Activated naive CD8-positive, alpha-beta T cell treated with anti-CD3 and anti-CD28 coated beads, Interleukin-2, amount 10 ng/mL, durations not matched to agents 7 days and 5 days (primary cell): ENCODE results near the gene TMIGD3. TPM values are rescaled to one million over a fixed set of nuclear protein-coding genes. Genes with fewer than 3 reads are reported as not detected.
A peak's percentile ranks its signal among the peaks of the same experiment; 100 is the strongest.
"Not testable (repeated sequence)": the region's sequence is repeated elsewhere in the genome, so short reads cannot be mapped to it uniquely, and the experiment has no call there.

ENCODE experiments used
- ATAC-seq: fragments of 150-1000 bp; cut with Tn5 transposase; one replicate; pipeline ENCODE4 v1.10.0; 2021; ENCODE audit warnings: low read depth, moderate library complexity
- POLR2A ChIA-PET: fragments of 350-600 bp; sonication (Branson Sonifier 250); formaldehyde crosslinking; loops from one replicate; lab custom pipeline; 2021; ENCODE audit warnings: antibody characterized with exemption; lab: Charles Lee
- DNase-seq: peaks from one replicate; pipeline ENCODE4 v3.0.0; 2021
- H3K27ac Mint-ChIP-seq: one replicate; pipeline ENCODE4 v1.8.0; 2022; ENCODE audit warnings: mild to moderate bottlenecking, mixed read lengths
- H3K27me3 Mint-ChIP-seq: one replicate; pipeline ENCODE4 v1.8.0; 2022; ENCODE audit warnings: mild to moderate bottlenecking, moderate library complexity, mixed read lengths
- H3K36me3 Mint-ChIP-seq: one replicate; pipeline ENCODE4 v1.8.0; 2021; ENCODE audit warnings: mild to moderate bottlenecking, mixed read lengths
- H3K4me1 Mint-ChIP-seq: one replicate; pipeline ENCODE4 v1.8.0; 2021; ENCODE audit warnings: mixed read lengths
- H3K4me3 Mint-ChIP-seq: one replicate; pipeline ENCODE4 v1.8.0; 2022; ENCODE audit warnings: mild to moderate bottlenecking, moderate library complexity, mixed read lengths
- H3K9me3 Mint-ChIP-seq: one replicate; pipeline ENCODE4 v1.8.0; 2021; ENCODE audit warnings: mixed read lengths
- total RNA-seq, 2 experiments: library from RNA; stranded (reverse); gene quantifications; one replicate each; pipeline ENCODE4 v1.2.3, GENCODE V29; 2021

Gene TMIGD3
- total RNA-seq = under 1 TPM in 1 of 2 experiments, not detected in 1; 0.42 TPM

DNA sequence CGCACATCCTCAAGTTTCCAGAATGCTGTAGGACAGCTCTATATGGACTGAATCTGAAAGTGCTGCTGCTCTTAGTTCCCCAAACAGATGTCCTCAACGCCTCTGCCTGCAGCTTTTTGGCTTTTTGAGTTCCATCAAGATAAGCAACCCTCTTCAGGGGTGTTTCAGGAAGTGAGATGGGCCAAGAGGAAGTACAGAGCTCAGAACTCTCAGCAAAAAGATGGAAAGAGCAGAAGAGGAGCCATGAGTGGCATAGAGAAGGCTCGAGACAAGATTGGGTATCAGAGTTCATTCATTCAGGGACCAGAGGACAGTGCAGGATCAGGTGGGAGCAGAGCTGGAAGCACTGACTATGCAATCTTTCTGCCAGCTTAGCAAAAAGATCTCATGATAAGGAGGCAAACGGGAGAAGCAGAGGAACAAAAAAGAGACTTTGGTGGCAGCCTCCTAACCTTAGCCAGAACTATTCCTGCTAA is at the start of gene TMIGD3, which contains the start of gene ADORA3:
Gene TMIGD3, minus strand, starts transcription at position 49 of the 476 bp plus-strand sequence. CDS start 279 bp downstream, outside the sequence.
Gene ADORA3, minus strand, starts transcription at position 49 of the 476 bp plus-strand sequence. CDS start 279 bp downstream, outside the sequence.
- Mint-ChIP-seq H3K4me3 (peak within 1 kb of the TSS; percentile 6), H3K27me3 (no peaks in the 10 kb centered on the region), H3K4me1 (peaks cover 47% of the 10 kb centered on the region), H3K36me3 (peaks cover 3% of the 10 kb centered on the region), H3K9me3 (peaks cover 6% of the 10 kb centered on the region), H3K27ac (peak within 1 kb of the TSS; percentile 78)
- ATAC-seq (no peak), DNase-seq (no peak)
- POLR2A ChIA-PET = interaction anchor here (0.9 to 1.7 kb wide), 4 partner anchors 8 to 161 kb away, joined by 3 read pairs; no protein-coding TSS in a partner anchor

DNA sequence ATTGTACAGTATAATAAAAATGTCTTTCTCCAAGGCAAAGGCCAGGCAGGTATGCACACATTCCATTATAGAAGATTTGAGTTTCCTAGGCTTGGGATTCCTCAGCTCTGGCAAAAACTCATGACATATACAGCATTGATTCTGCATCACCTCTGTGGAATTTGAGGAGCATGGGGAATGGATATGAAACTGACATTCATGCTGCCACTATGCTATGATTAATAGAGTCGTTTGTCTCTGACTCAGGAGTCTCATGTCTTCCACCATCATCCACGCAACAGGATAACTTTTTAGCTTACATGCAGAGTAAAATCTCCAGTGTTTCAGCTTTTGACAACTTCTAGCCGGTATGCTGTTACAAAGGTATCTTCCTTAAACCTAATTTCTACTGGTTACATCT is 49.8 kb upstream of the TMIGD3 start:
- Mint-ChIP-seq H3K36me3 (peaks cover 3% of the 10 kb centered on the region), H3K4me1 (peaks cover 3% of the 10 kb centered on the region), H3K27me3 (peaks cover 12% of the 10 kb centered on the region), H3K4me3 (no peak overlapping the region), H3K9me3 (no peaks in the 10 kb centered on the region), H3K27ac (no peak overlapping the region)
- DNase-seq (no peak), ATAC-seq (no peak)
- POLR2A ChIA-PET = interaction anchor here (1.1 kb wide), 1 partner anchor 19 kb away, joined by 3 read pairs; no protein-coding TSS in a partner anchor

DNA sequence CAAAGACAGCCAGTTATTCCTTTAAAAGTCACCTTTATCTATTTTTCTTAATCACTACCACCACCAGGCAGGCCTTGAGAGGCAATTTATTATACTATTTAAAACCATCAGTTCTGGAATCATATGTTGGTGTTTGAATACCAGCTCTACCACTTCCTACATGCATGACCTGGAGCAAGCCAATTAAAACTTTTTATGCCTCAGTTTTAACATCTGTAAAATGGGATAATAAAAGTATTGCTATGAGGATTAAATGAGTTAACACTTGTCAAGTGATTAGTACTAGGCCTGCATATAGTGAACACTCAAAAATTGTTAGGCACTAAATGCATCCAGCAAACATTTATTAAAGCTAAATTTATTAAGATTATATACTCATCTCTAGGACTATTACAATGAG is 49.2 kb upstream of the TMIGD3 start:
- ATAC-seq (no peak), DNase-seq (no peak)
- Mint-ChIP-seq H3K4me1 (peaks cover 3% of the 10 kb centered on the region), H3K4me3 (no peak overlapping the region), H3K9me3 (no peaks in the 10 kb centered on the region), H3K27me3 (peaks cover 12% of the 10 kb centered on the region), H3K27ac (no peak overlapping the region), H3K36me3 (peaks cover 3% of the 10 kb centered on the region)
- POLR2A ChIA-PET = interaction anchor here (1.1 kb wide), 1 partner anchor 20 kb away, joined by 3 read pairs; no protein-coding TSS in a partner anchor

DNA sequence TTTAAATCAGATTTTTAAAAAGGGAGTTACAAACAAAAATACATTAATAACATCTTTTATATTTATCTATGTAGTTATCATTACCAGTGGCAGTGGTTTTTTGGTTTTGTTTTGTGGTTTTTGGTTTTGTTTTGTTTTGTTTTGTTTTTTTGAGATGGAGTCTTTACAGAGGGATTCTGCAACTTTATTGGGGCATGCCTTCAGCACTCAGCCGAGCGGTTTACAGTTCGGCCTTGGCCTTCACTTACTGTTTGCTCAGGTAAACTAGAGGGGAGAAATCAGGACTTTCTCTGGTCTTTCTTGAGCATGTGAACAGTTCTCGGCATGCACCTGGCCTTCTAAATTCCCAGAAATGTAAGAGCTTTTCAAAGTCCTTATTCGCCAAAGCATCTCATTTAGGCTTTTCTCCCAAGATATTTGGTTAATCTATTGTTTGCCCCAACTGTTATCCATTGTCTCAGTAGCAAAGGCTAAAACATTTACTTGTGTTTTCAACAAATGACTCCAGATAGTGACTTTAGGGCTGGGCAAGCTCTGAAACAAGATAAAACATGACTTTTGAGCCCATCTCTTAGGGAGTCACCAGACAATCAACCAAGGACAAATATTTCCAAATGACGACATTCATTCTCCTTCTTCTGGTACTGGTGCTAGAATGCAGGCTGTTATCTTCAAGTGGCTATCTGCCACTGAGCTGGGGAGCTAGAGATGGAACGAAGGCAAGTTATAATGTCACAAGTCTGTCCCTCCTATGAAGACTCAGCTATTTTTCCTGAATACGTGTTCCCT is 48.4 kb upstream of the TMIGD3 start:
- H3K27ac Mint-ChIP-seq = no peak overlapping the region
- H3K4me1 Mint-ChIP-seq = peaks cover 3% of the 10 kb centered on the region
- peaks cover 3% of the 10 kb centered on the region for H3K36me3 Mint-ChIP-seq
- no peaks in the 10 kb centered on the region for H3K9me3 Mint-ChIP-seq
- ATAC-seq = no peak
- peaks cover 12% of the 10 kb centered on the region for H3K27me3 Mint-ChIP-seq
- no peak overlapping the region for H3K4me3 Mint-ChIP-seq
- DNase-seq = no peak
- POLR2A ChIA-PET = interaction anchor here (1.1 to 1.2 kb wide), 2 partner anchors 20 to 41 kb away, joined by 3 read pairs; no protein-coding TSS in a partner anchor

DNA sequence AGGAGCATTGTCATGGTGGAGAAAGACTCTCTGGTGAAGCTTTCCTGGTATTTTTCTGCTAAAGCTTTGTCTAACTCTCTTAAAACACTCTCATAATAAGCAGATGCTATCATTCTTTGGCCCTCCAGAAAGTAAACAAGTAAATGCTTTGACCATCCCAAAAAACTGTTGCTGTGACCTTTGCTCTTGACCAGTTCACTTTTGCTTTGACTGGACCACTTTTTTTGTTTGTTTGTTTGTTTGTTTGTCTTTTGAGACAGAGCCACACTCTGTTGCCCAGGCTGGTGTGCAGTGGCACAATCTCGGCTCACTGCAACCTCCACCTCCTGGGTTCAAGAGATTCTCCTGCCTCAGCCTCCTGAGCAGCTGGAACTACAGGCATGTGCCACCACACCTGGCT is 44.4 kb upstream of the TMIGD3 start:
- H3K36me3 Mint-ChIP-seq, DNase-seq, POLR2A ChIA-PET, H3K4me3 Mint-ChIP-seq, H3K4me1 Mint-ChIP-seq, H3K27ac Mint-ChIP-seq, H3K9me3 Mint-ChIP-seq, ATAC-seq: not testable (repeated sequence)
- H3K27me3 Mint-ChIP-seq = peaks cover 10% of the 10 kb centered on the region

DNA sequence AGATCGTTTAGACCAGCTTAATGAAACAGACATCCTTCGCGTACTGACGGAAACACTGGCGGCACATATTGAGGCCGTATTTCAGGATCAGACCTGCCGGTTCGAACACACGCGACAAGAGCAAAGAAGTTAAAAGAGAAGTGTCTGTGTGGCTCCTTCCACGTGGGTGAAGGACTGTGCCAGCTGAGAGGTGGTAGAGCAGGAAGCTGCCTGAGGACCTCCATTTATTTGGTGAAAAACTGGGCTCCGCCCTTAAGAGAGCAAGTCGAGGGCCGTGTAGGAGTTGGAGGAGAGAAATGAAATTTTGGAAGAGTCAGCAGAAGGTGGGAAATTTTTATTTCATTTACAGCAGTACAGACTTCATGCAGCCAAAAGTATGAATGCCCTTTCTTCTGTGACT is 38.8 kb upstream of the TMIGD3 start:
- no peak for ATAC-seq
- H3K27me3 Mint-ChIP-seq = peaks cover 6% of the 10 kb centered on the region
- POLR2A ChIA-PET = no interaction called here
- H3K36me3 Mint-ChIP-seq = peaks cover 7% of the 10 kb centered on the region
- peaks cover 6% of the 10 kb centered on the region for H3K9me3 Mint-ChIP-seq
- no peak overlapping the region for H3K4me3 Mint-ChIP-seq
- no peak overlapping the region for H3K27ac Mint-ChIP-seq
- no peak for DNase-seq
- H3K4me1 Mint-ChIP-seq = peaks cover 5% of the 10 kb centered on the region

DNA sequence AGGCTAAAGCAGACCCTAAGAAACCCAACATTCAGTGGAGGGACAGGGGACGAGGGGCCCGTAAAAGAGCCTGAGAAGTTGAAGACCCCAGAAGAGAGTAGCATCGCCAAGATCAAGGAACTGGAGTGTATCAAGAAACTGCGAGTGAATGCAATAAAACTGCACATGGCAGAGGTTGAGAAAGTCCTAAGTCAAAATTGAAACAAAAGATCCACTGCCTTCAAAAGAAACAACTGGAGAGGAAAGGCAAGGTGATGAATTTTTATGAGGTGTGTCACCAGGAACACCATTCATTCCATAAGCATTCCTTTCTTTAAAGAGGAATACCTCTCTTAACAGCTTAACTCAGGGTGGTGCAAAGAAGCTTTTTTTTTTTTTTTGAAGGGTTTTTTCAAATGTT is 38.3 kb upstream of the TMIGD3 start:
- H3K36me3 Mint-ChIP-seq = peaks cover 7% of the 10 kb centered on the region
- DNase-seq = no peak
- peaks cover 5% of the 10 kb centered on the region for H3K4me1 Mint-ChIP-seq
- no peak overlapping the region for H3K4me3 Mint-ChIP-seq
- H3K27me3 Mint-ChIP-seq = peaks cover 6% of the 10 kb centered on the region
- H3K9me3 Mint-ChIP-seq = peaks cover 6% of the 10 kb centered on the region
- POLR2A ChIA-PET = no interaction called here
- H3K27ac Mint-ChIP-seq = no peak overlapping the region
- no peak for ATAC-seq

DNA sequence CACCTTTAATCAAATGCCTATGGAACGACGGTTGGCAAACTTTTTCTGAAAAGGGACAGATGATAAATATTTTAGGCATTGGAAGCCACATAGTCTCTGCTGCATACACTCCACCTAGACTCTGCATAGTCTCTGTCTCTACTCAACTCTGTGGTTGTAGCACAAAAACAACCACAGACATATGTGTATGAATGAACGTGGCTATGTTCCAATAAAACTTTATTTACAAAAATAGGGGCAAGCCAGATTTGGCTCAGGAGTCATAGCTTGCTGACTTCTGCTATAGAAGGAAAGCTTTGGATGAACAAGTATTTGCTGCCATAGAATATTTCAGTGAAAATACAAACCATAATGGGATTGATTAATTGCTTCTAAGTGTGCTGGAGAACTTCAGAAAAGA is 37.5 kb upstream of the TMIGD3 start:
- ATAC-seq (no peak), DNase-seq (no peak)
- Mint-ChIP-seq H3K36me3 (peaks cover 8% of the 10 kb centered on the region), H3K4me3 (no peak overlapping the region), H3K9me3 (peaks cover 6% of the 10 kb centered on the region), H3K27me3 (peaks cover 6% of the 10 kb centered on the region), H3K27ac (no peak overlapping the region), H3K4me1 (peaks cover 5% of the 10 kb centered on the region)
- POLR2A ChIA-PET = no interaction called here

DNA sequence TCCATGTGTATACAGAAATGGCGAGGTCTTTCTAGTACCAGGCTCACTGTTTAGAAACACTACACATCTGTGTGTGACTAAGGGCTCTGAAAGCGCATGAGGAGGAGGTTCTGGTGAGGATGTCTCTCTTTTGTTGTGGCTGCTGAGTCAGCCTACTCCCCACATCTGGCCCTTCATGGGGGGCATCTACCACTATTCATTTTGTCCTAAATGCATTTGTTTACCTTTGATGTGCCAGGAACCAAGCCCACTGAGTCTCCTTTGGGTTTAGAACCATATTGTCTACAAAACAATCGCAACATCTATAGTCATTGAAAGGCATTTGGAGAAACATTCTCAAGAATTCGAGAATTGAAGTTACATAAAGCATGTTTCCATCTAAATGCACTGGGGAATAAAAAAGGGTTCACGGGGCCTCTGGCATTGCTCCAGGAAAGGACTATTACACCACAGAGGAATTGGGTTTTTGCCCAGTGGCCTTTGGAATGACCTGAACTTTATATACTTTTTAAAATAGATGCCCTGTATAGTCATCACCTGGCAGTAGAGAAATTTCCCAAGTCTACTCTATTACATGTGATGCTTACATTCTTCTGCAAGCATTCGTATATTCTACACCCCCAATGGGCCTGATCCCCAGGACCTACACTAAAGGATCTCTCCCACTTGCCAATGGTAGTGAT is 35.1 kb upstream of the TMIGD3 start:
- peaks cover 4% of the 10 kb centered on the region for H3K36me3 Mint-ChIP-seq
- DNase-seq (no peak), ATAC-seq (no peak)
- POLR2A ChIA-PET = no interaction called here
- no peak overlapping the region for H3K4me3 Mint-ChIP-seq
- H3K27me3 Mint-ChIP-seq = peaks cover 2% of the 10 kb centered on the region
- H3K9me3 Mint-ChIP-seq = peaks cover 2% of the 10 kb centered on the region
- no peak overlapping the region for H3K27ac Mint-ChIP-seq
- H3K4me1 Mint-ChIP-seq = peaks cover 5% of the 10 kb centered on the region

DNA sequence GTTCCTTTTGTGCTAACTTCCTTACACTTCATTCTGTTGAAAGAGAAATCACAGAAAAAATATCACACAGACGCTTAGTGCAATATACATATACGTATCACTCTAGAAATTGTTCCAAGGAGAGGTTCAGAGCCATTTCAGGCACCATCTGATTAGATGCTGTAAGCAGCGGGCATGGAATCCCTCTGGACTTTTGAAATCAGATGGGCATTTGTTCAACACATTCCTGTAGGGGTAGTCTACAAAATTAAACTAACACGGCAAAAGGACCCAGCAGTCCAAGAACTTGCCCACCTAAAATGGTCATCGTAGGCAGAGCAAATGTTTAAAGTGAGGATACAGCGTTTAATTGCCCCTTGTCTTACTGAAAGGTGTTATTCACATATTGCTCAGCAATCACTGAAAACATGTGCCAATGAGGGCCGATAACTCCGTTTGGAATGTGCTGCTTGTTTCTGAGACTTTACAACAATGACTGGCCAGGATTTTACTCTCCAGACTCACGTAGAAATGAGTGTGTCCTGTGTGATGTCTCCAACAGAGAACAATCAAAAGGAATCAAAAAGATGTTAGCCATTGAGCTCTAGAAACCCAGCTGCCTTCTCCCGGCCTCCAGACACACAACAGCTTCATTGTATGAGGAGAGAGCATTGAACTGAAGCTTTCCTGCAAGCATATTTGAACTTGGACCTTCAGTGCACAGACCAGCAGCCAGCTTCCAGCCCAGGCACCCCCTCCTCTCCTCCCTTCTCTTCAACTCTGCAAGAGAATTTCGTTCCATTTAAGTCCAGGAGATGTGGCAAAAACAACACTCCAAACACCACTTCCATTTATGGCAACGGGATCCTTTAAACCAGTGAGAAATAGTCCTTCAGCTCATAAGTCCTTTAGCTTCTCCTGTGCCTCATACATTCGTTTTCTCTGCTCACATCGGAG is 32.1 kb upstream of the TMIGD3 start:
- DNase-seq (no peak), ATAC-seq (no peak)
- Mint-ChIP-seq H3K4me3 (no peak overlapping the region), H3K36me3 (peaks cover 7% of the 10 kb centered on the region), H3K27ac (no peak overlapping the region), H3K27me3 (peaks cover 2% of the 10 kb centered on the region), H3K9me3 (peaks cover 5% of the 10 kb centered on the region), H3K4me1 (peaks cover 5% of the 10 kb centered on the region)
- POLR2A ChIA-PET = no interaction called here

DNA sequence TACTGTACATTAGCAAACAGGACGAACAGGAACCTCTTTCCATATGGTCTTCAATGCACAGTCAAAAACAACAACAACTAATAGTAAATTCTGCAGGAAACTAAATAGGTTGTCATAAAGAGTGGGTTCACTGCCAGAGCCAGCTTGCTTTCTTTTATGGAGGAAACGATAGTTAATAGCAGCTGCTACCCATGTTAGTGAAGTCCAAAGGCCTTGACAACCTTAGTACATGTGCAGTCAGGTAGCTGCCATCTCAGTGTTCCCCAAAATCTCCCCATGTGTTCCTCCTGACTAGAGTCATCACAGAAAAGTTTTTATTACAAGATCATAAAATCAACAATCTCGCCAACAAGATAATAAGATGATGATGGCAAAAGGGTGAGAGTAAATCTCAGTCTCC is 16.6 kb upstream of the TMIGD3 start:
- no peak overlapping the region for H3K27ac Mint-ChIP-seq
- ATAC-seq (no peak), DNase-seq (no peak)
- no peak overlapping the region for H3K4me3 Mint-ChIP-seq
- POLR2A ChIA-PET = no interaction called here
- H3K9me3 Mint-ChIP-seq = peaks cover 2% of the 10 kb centered on the region
- H3K36me3 Mint-ChIP-seq = peaks cover 3% of the 10 kb centered on the region
- peaks cover 34% of the 10 kb centered on the region for H3K4me1 Mint-ChIP-seq
- H3K27me3 Mint-ChIP-seq = peaks cover 9% of the 10 kb centered on the region

DNA sequence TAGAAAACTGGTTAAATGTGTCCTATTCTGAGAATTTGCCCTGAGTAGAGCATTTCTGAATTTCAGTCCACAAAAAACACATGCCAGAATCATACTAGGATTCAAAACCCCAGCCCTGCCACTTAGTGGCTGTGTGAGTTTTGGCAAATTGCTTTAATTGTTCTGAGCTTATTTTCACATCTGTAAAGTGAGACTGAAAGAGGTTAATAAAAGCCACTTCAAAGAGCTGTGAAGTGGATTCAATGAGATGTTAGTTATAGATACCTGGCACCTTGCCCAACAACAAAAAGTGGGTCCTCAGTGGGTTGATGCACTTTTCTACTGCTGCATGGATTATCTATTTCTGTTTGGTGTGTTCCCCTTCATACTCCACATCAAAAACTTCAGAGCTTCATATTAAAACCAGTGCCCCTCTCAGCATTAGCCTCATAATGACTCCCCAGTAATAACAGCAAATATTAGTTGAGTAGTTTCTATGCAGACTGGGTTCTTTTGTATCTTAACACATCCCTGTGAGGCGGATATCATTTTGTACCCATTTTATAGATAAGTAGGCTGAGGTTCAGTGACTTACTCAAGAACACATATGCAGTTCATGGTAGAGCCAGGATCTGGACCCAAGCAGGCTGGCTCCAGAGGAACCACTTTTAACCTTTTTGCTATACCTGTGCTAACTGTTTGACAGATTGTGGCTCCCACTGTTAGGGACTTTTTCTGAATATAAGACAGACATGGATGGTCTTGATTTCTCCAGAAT is 14.2 kb upstream of the TMIGD3 start:
- H3K9me3 Mint-ChIP-seq = no peaks in the 10 kb centered on the region
- peak overlapping the region; percentile 59 for H3K4me3 Mint-ChIP-seq

More for the DNA sequence above, 14.2 kb upstream of the TMIGD3 start:
- Mint-ChIP-seq H3K36me3 (peaks cover 1% of the 10 kb centered on the region), H3K27ac (peak overlapping the region; percentile 90), H3K27me3 (peaks cover 6% of the 10 kb centered on the region), H3K4me1 (peaks cover 51% of the 10 kb centered on the region)
- ATAC-seq (peak; percentile 49), DNase-seq (no peak)
- POLR2A ChIA-PET = interaction anchor here (1.2 to 3.5 kb wide), 8 partner anchors 11 to 222 kb away, joined by 3 to 30 read pairs (median 4); partner anchors contain the start of gene RAP1A
